NCI-H2196 treated with DMSO at 0.1 percent for 48 hours (cell line): Measurements from ENCODE around the gene ADAD2.

Experiments used
- DNase-seq: peaks from one replicate; lab custom pipeline; 2025; ENCODE audit not compliant: unreplicated experiment; lab: John Stamatoyannopoulos, UW

ADAD2 gene

DNA sequence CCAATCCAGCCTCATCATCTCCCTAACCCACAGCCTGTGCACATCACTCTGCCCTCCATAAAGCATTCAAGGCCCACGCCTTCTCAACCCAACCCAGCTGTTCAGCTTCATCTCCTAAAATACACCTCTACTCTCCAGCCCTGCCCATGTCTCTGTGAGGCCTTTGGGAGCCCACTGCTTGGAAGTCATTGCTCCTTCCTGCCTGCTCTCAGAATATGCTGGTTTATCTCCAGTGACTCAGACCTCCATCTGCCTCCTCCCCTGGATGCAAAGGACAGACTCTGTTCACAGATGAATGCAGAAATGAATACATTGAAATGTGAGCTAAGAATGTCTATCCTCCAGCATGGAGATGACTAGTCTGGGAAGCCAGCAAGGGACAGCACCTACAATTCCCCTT, 29.9 kb downstream of the ADAD2 start:
- no peak for DNase-seq

GRCh38 chr16:84223456-84223855, 32.5 kb downstream of the ADAD2 start:
- no peak for DNase-seq

- DNase-seq, result no peak
These were observed 33.6 kb downstream of the ADAD2 start for GRCh38 chr16:84224554-84224953.

DNA sequence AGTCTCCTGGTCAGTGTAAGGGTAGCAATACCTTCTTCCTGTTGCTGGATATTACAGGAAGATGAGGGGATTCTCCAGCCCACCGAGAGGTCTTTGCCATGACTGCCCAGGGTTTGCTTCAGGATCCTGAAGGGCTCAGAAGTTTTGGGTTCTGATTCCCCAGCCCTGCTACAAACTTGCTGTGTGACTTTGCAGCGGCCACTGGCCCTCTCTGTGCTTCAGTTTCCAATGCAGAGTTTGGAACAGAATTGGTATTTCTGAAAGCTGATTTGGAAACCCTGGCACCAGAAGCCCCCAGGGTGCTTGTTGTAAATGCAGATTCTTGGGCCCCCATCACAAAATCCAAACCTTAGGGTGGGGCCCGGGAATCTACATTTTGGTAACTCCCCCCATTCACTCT, 34.2 kb downstream of the ADAD2 start:
- DNase-seq, result no peak

DNA sequence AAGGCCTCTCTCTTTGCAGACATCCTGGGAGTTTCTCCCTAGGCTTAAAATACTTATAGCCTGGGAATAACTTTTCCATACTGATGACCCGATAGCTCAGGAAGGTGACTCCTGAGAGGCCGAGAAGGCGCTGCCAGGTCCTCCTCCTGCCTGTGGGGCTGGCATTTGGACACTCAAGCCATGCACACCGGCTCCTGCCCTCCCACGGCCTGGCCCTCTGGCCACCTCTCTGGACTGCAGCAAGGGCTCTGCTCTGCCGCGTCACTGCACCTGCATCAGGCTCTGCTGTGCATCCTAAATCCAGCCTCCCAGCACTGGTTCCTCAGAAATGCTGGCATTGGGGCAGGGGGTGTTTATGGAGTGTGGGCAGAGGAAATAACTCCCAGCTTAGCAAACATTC, 34.6 kb downstream of the ADAD2 start:
- DNase-seq, result no peak

DNA sequence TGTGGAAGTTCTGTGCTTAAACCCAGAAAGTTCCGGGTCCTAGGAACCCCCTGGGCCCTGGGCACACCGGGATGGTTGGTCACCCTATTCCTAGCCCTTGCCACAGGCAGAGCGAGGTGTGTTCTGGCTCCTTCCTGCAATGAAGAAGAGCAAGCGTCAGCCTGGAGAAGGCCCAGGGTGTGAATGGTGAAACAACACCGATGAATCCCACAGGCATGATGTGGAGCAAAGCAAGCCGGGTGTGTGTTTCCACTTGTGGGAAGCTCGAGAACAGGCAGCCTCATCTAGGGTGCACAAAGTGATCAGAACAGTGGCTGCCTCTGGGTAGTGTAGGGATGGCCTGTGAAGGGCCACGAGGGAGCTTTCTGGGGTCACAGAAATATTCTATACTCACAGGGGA, 35.1 kb downstream of the ADAD2 start:
- DNase-seq, result no peak

DNA sequence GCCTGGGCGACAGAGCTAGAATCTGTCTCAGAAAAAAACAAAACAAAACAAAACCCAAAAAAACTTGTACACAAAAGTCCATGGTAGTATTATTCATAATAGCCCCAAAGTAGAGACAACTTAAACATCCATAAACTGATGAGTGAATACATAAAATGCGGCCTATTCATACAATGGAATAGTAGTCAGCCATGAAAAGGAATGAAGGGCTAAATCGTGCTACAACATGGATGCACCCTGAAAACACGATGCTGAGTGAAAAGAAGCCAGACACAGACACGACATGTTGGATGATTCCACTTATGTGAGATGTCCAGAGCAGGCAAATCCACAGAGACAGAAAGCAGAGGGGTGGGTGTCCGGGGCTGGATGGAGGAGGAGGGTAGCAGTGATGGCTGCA, 36.6 kb downstream of the ADAD2 start:
- no peak for DNase-seq

- no peak for DNase-seq
These were observed 37.4 kb downstream of the ADAD2 start for GRCh38 chr16:84228256-84228838.

DNA sequence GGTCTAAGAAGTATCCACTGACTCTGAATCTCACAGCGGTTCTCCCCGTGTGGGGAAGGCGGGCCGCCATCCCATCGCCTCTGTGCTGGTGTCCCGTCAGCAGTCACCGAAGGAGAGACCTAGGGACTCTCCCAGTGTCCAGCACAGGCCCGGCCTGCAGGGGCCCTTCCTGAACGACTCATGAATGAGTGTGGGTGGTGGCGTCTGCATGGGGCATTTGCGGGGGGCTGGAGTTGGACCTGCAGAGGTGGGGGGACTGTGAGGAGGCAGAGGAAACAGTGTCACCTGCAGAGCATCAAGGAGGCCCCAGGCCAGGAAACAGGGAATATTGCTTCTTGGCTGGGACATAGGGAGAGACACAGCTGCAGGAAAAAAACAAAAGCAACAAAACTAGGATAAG, 38.5 kb downstream of the ADAD2 start:
- no peak for DNase-seq

DNA sequence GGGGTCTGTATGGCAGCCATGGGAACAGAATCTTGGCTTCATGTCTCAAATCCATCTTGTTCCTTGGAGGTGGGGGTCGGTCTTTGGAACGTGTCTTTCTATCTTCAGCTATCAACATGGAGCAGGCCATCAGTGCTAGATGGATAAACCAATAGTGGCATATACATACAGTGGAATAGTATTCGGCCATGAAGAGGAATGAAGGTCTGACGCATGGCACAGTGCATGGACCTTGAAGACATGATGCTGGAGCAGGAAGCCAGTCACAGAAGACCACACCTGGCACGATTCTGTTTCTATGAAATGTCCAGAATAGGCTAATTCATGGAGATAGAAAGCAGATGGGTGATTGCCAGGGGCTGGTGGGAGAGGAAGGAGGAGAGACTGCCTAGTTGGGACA, 41.1 kb downstream of the ADAD2 start:
- DNase-seq, result no peak

- DNase-seq, result no peak
These were observed 42.0 kb downstream of the ADAD2 start for GRCh38 chr16:84232969-84233368.

DNA sequence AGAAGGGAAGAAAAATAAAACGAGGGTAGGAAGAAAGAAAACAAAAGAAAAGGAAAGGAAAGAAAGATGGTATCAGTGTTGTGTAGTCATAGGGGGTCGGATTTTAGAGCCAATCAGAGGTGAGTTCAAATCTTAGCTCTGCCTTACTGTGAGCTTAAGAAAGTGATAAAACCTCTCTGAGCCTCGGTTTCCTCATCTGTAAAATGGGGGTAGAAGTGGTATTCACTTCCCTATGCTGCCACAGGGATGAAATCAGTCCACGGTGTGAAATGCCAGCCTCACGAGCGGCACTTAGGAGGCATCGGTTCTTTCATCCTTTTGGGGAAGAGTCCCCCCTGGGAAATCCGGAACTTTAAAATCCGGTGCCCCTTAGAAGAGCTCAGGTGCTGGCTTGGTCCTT, 42.8 kb downstream of the ADAD2 start:
- DNase-seq, result no peak

DNA sequence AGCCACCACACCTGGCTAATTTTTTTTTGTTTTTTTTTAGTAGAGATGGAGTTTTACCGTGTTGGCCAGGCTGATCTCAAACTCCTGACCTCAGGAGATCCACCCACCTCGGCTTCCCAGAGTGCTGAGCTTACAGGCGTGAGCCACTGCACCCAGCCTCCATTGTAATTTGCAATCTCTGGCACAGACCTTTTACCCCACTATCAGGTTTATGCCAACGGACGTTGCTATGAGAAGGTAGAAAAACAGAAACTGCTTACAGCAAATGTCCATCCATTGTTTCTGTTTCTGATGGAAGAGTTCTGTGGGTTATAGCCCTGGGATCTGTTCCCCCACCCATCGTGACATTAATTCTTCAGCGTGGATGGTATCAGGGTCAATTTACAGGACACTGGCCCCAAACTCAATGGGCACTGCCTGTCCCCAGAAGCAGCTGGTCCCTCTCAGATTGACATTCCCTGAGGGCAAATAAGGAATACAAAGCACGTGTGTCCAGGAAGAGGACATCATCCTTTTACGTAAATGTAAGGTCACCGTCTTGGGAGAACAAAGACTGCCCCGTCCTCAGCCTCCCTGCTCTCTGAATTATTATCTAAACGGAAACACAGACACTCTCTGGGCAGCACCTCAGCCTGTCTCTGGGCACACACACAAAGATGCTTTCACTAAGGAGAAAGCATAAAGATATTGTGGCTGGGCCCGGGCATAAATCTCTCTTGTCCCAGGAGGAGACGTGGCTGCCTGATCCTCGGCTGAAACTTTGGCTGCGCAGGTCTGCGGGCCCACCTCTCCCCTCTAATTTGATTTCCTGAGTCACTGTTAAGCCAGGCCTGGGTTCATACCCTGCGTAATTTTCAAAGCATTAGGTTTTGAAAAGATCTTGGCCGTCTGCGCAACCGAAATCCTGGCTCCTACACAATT, 43.6 kb downstream of the ADAD2 start:
- DNase-seq, result no peak

DNA sequence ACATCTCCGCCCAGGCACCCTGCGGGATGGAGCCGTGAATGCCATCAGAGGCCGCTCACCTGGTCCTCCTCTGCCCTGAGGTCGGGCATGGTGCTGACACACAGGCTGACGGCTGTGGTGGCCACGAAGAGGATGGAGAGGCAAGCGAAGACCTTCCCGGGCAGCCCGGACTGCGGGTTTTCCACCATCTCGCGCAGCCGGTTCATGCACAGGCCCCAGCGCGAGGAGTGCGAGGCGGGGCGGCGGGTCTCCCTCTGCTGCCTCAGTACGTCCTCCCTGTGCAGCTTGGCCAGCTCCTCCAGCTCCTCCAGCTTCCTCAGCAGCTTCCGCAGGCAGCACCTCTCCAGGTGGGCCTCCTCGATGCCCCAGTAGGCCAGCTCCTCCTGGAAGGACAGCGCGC, 45.7 kb downstream of the ADAD2 start:
- DNase-seq, result no peak

GRCh38 chr16:84237994-84238750, 47.2 kb downstream of the ADAD2 start:
- DNase-seq, result no peak

- no peak for DNase-seq
These were observed 48.3 kb downstream of the ADAD2 start for GRCh38 chr16:84239141-84239769.

- DNase-seq, result no peak
These were observed 49.0 kb downstream of the ADAD2 start, which contains the start of gene KCNG4 for GRCh38 chr16:84239909-84240308. TSS of gene KCNG4 (minus strand) at chr16:84240012. CDS start at chr16:84237485, 2,527 bp downstream.

DNA sequence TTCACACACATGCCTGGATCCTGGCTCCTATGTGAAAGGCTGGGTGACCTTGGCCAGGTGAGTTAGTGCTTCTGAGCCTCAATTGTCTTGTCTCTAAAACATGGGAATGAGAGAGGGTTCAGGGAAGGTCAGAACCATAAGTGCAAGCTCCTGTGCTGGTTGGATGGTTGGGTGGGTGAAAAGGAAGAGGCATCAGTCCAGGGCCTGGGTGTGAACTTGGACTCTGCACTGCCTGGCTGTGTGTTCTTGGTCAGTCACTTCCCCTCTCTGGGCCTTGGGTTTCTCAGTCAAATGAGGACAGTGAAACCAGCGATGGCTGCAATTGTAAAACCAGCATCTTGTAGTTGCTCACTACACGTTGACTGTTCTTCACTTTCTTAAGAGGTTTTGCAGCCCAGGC, 49.5 kb downstream of the ADAD2 start:
- DNase-seq, result no peak

DNA sequence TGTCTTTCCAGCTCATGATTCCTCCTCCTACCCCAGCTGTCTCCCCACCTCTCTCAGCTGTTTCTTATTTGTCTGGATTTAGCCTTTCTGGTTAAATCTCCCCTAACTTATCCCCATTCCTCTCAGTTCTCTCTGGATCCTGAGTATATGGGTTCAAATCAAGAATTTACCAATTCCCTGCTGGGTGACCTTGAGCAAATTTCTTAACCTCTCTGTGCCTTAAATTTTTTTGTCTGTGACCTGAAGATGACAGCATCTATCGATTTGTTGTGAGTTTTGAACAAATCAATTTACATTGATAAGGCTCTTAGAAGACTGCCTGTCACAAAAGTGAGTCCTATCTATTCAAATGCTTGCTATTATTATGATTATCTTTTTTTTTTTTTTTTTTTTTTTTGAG, 50.8 kb downstream of the ADAD2 start:
- no peak for DNase-seq

DNA sequence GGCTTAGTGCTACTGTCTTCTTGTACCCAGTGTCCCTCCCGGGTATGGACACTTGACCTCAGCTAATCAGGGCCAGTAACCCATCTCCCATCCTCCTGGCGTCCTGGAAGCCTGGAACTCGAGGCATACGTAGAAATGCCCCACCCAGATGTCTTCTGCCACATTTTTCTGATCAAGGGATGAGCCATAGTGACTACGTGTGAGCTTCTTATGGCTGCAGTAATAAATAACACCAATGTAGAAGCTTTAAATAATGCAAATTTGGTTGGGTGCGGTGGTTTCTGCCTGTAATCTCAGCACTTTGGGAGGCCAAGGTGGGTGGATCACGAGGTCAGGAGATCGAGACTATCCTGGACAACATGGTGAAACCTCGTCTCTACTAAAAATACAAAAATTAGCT, 51.9 kb downstream of the ADAD2 start:
- DNase-seq, result no peak

GRCh38 chr16:84243732-84244131, 52.8 kb downstream of the ADAD2 start:
- no peak for DNase-seq
